GM19438 (cell line): ENCODE results near the gene CLIC3.

Experiments used
- ATAC-seq: cut with Tn5 transposase; IDR thresholded peaks from one replicate; pipeline ENCODE4 v1.9.1; 2021; ENCODE audit warnings: low read depth; ENCODE audit not compliant: unreplicated experiment

CLIC3 gene

DNA sequence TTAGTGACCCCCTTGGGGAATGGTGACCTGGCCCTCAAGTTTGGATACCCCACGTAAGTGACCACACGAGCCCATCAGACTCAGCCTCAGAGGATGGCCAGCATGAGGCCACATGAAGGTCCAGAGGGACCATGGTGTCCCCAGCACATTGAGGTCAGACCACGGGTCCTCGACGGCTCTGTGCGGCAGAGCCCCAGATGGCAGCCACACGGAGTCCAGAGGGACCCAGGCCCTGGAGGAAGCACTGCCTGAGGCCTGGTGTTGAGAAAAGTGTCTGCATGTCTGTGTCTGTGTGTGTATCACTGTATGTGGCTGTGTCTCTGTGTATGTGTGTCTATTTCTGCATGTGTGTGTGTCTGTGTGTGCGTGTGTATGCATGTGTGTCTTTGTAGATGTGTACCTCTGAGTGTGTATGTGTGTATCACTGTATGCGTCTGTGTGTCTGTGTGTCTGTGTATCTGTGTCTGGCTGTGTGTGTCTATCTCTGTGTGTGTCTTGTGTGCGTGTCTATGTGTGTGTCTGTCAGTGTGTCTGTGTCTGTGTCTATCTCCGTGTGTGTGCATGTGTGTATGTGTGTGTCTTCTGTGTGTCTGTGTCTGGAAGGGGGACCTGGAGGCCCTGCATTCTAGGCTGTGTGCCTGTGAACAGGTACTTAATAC lies 12.6 kb downstream of the CLIC3 start:
- ATAC-seq = no peak

DNA sequence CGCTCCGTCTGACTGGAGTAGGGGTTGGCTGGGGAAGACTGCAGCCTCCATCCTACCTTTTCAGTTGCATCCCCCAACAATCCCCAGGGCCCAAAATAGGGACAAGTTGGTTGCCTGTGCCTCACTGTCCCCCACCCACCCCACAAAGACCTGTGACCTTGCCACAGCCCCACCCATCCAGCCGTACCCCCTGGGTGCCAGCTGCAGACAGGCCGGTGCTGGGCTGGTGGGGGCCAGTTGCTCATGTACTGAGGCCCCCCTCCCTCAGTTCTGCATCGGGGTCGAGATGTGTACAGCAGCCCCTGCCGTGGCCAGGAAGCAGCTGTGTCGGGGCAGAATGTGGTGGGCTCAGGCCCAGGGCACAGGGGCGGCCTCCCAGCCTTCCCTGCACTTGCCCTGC lies 13.2 kb downstream of the CLIC3 start:
- ATAC-seq = no peak

DNA sequence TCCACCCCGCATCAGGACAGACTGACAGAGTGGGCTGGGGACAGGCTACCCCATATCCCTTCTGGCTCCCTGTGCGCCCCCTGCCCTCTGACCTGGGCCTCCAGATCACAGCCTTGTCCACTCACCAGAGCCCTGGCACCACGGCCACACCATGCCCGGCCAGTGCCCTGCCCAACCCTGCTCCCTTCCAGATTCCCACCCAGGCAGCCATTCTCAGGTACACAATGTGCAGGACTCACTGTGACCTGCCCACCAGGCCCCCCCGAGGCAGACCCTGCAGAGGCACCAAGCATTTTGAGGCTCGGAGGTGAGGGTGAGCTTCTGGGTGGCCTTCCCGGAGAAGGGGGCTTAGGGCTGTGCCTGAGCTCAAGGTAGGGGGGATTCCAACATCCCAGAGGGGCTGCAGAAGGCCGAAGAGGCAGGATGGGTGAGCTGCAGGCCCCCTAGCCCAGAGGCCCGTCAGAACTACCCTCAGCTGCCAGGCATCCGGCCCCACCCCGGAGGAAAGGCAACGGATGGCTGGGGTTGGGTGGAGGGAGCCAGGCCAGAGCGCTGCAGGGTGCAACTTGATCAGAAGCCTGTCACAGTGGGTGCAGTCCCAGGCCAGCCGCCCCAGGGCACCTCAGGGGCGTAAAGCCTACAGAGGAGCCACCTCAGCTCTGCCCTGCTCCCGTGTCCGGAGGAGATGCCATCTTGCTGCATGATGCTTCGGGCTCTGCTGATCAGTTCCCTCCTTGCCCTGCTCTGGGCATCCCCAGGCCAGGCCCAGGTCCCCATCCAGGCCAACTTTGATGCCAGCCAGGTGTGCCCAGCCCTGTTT lies 13.9 kb downstream of the CLIC3 start, which contains the start of gene LCNL1:
Gene LCNL1 (plus strand): TSS at position 762 of the 820 bp plus-strand sequence. CDS start 594 bp downstream, outside the sequence.
- no peak for ATAC-seq

- ATAC-seq = no peak
Observed at GRCh38 chr9:136981588-136982231, 14.7 kb downstream of the CLIC3 start.

DNA sequence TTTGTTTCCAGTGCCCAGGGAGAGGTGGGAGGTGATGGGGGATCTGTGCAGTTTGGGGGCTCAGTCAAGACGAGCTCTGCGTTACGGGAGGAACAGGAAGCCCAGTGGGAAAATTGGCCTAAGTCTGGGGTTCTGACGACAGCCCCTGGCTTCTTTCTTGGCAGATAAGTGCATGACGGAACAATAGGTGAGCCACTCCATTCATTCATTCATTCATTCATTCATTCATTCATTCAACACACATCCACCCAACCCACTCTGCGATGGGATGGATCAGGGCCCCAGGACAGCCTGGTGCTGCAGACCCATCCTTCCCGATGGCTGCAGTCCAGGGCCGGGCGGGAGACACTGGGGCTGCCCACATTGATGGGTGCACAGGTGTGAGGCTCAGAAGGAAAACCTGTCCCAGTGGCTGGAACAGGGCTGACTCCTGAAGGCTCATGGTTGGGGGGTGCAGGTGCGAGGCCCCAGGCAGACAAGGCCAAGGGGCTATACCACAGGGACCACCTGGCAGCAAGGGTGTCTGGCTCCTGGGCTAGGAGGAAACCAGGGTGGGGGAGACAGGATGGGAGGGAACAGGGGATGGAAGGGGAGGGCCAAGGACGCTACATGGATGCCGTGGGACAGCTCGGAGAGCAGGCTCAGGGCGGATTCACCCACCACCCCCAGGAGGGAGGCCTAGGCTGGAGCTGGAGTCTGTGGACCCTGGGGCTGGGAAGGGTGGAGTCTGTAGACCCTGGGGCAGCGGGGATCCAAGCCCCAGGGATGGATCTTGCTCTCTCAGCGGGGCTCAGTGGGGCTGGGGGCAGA lies 15.5 kb downstream of the CLIC3 start:
- no peak for ATAC-seq

GRCh38 chr9:136979769-136980587 lies 16.4 kb downstream of the CLIC3 start:
- ATAC-seq = no peak

DNA sequence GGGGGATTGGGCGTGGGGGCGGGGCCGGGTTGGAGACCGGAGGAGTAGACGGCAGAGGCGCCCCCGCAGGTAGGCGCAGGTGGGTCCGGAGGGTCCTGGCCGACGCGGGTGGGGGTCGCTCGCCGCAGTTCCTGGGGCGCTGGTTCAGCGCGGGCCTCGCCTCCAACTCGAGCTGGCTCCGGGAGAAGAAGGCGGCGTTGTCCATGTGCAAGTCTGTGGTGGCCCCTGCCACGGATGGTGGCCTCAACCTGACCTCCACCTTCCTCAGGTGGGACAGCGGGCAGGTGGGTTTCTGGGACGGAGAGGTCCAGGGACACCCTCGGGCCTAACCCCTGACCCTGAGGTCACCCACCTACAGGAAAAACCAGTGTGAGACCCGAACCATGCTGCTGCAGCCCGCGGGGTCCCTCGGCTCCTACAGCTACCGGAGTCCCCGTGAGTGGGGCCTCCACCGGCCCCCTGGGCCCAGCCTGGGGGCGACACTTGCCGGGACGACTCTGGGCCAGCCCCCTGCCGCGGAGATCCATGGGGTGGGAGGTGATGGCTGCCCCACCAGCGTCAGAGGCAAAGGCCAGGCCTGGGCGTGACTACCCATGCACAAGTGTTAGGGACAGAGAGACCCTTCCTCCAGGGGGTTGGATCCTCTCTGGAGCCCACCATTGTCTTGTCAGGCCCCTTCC lies 17.4 kb downstream of the CLIC3 start:
- ATAC-seq = no peak

DNA sequence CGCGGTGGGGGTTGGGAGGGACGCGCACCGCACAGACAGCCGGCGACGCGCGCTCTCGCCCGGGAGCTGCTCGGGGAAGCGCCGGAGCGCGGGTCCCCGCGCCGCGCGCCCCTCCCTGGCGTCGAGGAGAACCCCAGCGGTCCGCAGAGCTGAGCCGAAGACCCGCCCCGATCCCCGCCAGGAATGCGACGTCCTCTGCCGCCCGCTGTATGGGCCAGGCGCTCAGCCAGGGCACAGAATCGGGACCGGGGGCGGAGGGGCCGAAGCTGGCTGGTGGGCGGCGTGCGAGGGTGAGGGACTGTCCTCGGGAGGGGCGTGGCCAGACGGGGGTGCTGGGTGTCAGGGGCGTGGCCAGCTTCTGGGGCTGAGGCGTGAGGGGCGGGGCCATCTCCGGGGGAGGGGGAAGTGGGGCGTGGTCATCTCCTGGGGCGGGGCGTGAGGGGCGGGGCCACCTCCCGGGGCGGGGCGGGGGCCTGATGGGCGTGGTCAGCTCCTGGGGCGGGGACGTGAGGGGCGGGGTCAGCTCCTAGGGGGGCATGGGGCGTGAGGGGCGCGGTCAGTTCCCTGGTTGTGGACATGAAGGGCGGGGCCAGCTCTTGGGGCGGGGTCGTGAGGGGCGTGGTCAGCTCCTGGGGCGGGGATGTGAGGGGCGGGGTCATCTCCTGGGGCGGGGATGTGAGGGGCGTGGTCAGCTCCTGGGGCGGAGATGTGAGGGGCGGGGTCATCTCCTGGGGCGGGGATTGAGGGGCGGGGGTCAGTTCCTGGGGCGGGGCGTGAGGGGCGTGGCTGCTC lies 18.1 kb downstream of the CLIC3 start:
- no peak for ATAC-seq

- ATAC-seq = no peak
Observed at GRCh38 chr9:136977649-136978072, 18.7 kb downstream of the CLIC3 start.

GRCh38 chr9:136977223-136977622 lies 19.1 kb downstream of the CLIC3 start, which contains the start of gene PTGDS:
PTGDS (plus strand) TSS chr9:136977504; CDS start chr9:136977579, 75 bp downstream.
- ATAC-seq = no peak

DNA sequence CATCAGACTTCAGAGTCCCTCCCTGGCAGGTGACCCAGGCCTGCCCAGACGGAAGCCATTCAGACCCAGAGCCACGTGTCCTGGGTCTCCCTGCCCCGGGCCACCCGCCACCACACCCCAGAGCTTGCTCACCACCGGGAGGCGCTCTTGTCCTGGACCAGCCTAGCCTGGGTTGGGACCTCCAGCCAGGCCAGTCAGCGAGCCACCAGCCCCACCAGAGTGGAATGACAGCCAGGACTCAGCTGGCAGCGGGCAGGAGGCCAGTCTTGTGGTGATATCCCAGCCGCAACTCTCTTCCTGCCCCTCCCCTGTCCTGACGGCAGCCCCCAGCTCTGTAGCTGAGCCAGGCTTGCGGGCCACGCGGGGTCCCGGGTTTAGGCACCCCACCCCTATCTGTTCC lies 20.7 kb downstream of the CLIC3 start:
- ATAC-seq = no peak

DNA sequence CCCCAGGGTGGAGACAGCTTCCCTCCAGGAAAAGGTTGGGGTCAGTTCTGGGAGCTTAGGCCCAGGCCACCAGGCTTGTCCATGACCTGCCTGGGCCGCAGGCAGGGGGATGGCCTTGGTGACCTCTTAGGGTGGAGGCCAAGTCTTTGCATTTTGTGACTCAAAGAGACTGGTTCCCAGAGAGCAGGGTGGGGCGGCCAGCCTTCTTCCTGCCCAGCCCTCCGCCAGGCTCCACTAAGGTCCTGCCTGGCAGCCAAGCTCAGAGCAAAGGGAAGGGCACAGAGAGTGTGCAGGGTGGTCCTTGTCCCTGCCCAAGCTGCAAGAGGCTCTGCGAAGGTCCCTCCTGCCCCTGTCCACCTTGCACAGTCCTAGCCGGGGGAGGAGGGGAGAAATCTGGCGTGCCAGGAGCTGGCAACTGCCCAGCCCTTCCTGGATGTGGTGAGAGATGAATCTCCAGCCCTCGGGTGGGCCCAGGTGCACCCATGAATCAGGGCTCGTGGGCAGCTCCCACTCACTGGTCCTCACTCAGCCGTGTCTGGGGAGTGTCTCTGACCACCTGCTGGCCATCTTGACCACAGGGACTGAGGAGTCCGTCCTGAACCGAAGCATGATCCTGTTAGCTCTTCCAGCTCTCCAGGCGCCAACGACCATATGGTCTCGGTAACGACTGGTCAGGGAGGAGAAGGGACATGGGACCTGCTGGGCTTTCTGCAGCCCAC lies 21.4 kb downstream of the CLIC3 start:
- ATAC-seq = no peak

GRCh38 chr9:136973618-136974617 lies 22.4 kb downstream of the CLIC3 start:
- ATAC-seq = no peak

DNA sequence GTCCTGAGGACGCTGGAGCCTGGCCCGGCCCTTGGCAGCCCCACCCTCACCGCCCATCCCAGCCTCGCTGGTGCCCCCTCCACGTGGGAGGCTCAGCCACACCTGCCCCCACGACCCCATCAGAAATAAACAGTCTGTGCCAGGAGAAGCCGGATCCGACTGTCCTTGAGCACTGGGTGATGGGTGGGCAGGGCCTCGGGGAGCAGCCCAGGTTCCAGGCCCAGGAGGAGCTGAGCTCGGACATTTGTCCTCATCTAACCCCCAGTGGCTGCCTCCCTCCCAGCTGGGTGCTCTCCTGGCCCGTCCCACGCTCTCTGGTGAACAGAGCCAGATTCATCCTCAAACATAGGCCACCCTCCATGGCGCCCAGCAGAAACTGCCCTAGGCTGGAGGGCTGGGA lies 23.6 kb downstream of the CLIC3 start:
- ATAC-seq = no peak

DNA sequence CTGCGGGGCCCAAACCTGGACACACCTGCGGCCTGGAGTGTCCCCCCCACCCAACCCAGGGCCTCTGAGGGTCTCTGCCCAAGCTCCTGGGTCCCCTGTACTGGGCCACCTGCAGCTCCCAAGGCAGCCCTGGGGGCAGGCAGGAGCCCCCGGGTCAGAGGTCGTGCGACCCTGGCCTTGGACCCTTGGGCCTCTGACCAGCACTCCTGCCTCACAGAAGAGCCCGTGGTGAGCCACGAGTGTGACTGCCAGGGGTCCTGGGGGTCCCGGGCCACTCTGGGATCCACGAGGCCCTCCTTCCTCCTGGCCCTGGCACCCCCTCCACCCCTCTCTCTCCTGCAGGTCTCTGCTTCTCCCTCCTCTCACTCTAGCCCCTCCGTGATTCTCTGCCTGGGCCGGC lies 24.0 kb downstream of the CLIC3 start:
- ATAC-seq = no peak

DNA sequence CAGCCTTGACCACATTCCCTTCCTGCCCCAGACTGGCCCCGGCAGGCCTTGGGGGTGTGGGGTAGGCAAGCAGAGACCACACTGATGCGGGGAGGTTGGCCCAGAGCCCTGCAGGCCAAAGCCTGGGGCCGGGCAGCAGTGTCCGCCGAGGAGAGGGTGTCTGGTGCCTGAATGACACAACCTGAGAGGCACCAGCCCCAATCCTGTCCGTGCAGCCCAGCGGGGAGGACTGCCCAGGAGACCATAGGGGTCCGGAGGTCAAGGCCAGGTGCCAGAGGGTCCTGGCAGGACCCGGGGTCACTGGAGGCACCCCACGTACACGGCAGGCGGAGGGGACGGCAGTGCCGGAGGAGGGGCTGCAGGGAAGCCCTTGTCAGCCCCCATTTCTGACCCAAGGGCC lies 24.6 kb downstream of the CLIC3 start:
- ATAC-seq = no peak

DNA sequence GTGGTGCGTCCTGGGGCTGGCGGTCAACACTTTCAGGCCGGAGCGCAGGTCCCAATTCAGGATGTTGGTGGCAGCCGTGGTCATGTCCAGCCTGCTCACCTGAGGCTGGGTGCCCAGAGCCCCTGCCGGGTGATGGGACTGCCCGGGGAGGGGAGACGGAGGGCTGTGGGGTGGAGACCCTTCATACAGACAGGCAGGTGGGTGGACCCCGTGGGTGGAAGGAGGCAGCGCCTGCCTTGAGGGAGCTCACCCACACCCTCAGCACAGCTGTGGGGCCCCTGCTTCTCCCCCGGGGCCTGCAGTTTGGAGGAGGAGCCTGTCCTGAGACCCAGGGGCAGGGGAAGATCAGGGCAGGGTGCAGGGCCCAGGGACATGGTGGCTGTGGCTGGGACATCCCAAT lies 26.0 kb downstream of the CLIC3 start:
- ATAC-seq = no peak
